Measurements from ENCODE around the gene UBTD2.
"Not testable (repeated sequence)": the region's sequence is repeated elsewhere in the genome, so short reads cannot be mapped to it uniquely, and the experiment has no call there.

UBTD2 gene

DNA sequence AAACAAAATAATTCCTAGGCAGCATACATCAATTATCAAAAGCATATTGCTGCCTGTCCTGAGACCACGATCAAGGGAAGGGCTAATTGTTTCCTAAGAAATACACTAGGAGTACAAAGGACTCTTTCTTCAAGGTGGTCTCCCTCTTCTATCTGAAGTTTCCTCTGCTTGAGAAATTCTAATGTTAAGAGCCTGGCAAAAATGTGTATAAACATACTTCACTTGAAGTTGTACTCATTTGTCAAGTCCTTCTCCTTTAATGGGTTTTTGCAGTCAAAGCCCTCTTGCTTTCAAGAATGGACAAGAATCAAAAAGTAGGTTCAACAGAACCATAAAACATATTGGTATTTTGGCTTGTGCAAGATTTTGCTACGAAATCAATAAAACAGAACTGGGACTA is 31.1 kb downstream of the UBTD2 start:
- no peak for FAIRE-seq
- no peak for DNase-seq (ENCODE audit: low spot score)

- FAIRE-seq (no peak), DNase-seq (ENCODE audit: low spot score) (no peak)
Observed at GRCh38 chr5:172251419-172251818, 32.1 kb downstream of the UBTD2 start.

GRCh38 chr5:172248637-172249036 is 34.9 kb downstream of the UBTD2 start:
- no peak for DNase-seq (ENCODE audit: low spot score)
- FAIRE-seq: no peak

GRCh38 chr5:172245703-172246125 is 37.9 kb downstream of the UBTD2 start:
- no peak for DNase-seq (ENCODE audit: low spot score)

GRCh38 chr5:172245046-172245445 is 38.5 kb downstream of the UBTD2 start:
- DNase-seq (ENCODE audit: low spot score) (no peak), FAIRE-seq (no peak)

More at GRCh38 chr5:172245703-172246125, 37.9 kb downstream of the UBTD2 start:
- no peak for FAIRE-seq

DNA sequence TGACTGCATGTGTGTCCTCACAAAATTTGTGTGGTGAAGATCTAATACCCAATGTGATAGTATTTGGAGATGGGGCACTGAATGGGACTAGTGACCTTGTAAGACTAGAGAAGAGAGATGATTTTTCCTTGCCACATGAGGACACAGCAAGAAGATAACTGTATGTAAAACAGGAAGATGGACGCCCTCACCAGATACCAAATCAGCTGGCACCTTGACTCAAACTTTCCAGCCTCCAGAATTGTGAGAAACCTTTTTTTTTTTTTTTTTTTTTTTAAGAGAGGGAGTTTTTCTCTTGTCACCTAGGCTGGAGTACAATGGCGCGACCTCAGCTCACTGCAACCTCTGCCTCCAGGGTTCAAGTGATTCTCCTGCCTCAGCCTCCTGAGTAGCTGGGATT is 40.3 kb downstream of the UBTD2 start:
- FAIRE-seq: no peak

GRCh38 chr5:172238334-172238733 is 45.2 kb downstream of the UBTD2 start:
- FAIRE-seq: no peak
- no peak for DNase-seq (ENCODE audit: low spot score)

More for the DNA sequence above, 40.3 kb downstream of the UBTD2 start:
- no peak for DNase-seq (ENCODE audit: low spot score)

DNA sequence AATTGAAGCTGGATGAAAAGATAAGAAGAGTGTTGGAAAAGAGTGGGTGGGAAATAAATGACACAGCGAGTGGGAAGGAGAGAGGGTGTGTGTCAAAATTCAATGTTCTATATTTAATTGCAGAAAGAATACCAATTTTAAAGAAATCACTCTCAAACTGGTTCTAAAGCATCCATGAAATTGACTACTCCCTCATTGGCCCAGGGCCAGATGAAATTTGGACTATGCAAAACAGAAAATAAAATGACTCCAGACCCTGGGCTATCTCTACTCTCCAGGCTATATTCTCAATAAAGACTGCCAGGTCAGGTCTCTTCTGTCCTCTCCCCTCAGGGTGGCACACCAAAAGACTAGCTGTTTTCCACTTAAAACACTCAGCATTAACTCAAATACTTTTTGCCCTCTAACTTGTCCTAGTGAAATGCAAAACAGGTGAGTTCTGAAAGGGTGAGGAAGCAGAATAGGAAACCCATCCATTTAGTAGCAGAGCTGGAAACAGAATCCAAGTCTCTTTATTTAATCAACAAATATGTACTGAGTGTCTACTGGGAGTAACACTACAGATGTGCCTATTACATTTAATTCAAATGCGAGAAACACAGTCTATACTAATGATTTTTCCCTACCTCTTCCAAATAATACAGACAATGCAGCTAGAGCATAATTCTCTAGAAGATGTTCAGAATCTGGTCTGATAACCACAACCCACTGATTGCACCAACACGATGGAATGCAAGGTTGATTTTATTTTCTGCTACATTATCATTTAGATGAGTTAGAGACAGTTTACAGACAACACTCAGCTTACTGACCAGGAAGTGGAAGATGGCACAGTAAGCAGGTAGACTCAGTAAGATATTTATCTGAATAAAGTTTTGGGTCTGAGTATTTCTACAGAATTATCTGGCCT is 47.5 kb downstream of the UBTD2 start:
- no peak for DNase-seq (ENCODE audit: low spot score)
- FAIRE-seq: no peak

DNA sequence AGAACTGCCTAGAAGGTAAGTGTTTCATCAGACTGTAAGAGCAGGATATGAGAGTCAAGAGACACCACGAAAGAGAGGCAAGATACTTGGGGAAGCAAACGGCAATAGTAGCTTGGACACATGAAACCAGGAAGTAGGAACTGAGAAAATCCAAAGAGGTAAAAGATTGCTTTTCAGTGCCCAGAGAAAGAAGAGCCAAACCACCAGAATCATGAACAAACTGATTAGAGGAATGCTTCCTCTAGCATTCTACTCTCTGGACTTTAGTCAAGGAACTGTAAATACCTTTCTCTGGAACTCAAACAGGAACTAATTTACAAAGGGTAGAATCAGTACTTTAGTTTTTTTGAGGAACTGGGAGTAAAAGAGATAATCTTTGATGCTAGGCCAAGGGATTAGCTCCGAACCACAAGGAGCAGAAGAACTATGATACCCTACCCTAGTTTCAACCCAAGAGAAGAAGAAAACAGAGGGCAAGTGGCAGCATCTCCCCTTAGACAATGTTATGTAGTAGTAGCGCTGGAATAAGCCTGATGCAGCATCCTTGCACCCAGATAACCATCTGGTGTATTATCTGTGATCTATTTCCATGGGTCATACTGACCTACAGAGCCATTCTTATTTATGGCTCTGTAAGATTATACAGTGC is 48.3 kb downstream of the UBTD2 start:
- FAIRE-seq: no peak
- no peak for DNase-seq (ENCODE audit: low spot score)

DNA sequence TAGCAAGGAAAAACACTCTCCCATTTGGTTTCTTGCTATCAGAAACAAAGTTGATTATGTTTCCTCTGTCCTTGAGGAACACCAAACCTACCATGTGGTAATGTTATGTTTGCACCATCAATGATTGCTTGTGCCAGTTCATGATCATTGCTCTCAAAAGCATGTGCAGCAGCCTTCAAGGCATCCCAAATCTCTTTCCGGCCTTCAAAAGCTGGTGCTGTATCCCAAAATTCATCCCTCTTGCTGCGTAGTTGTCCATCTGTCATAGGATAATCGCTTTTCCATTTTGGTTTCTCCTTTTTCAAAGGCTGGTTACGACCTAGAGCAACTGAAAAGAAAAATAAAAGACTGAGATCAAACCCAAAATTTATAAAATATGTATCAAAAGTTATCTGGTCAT is 49.5 kb downstream of the UBTD2 start:
- DNase-seq (ENCODE audit: low spot score) (no peak), FAIRE-seq (no peak)

GRCh38 chr5:172229904-172230303 is 53.7 kb downstream of the UBTD2 start:
- DNase-seq (ENCODE audit: low spot score) (no peak), FAIRE-seq (no peak)

DNA sequence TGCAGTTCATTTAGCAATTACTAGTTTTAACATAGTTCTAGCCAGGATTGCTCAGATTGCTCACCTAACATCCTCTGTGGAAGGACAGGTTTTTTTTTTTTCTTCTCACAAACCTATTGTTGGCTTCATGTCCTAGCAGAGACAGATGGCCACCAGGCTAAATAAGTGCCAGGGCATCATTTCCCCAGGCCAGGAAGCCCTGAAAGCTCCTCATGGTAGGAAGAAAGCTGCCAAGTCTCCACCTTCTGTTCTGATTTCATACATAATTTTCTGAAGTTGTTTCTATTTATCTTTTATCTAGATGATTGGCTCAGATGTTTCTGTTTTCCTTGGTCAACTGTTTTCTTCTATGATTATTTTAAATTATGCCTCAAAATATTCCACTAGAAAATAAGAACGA is 58.6 kb downstream of the UBTD2 start:
- FAIRE-seq: no peak
- no peak for DNase-seq (ENCODE audit: low spot score)

DNA sequence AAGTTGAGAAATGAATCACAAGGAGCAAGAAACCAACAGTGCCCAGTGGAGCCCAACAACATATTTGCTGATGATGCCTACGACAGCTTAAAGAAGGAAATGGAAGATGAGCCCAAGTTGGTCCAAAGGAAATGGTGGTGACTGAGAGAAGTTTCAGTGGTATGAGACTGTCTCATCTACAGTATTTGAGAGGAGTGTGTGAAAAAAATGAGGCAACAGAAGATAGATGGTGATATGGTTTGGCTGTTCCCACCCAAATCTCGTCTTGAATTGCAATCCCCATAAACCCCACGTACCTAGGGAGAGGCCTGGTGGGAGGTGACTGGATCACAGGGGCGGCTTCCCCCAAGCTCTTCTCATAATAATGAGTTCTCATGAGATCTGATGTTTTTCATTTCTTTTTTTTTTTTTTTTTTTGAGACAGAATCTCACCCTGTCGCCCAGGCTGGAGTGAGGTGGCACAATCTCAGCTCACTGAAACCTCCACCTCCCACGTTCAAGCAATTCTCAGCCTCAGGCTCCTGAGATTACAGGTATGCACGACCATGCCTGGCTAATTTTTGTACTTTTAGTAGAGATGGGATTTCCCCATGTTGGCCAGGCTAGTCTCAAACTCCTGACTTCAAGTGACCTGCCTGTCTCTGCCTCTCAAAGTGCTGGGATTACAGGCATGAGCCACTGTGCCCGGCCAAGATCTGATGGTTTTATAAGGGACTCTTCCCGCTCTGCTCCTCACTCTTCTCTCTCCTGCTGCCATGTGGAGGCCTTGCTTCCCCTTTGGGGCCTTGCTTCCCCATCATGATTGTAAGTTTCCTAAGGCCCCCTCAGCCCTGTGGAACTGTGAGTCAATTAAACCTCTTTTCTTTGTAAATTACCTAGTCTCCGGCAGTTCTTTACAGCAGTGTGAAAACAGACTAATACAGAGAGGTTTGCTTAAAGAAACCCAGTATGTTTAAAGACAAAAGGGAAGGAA is 59.4 kb downstream of the UBTD2 start:
- DNase-seq (ENCODE audit: low spot score) (no peak), FAIRE-seq (no peak)

- FAIRE-seq: no peak
Observed at GRCh38 chr5:172219296-172219695, 64.3 kb downstream of the UBTD2 start.

DNA sequence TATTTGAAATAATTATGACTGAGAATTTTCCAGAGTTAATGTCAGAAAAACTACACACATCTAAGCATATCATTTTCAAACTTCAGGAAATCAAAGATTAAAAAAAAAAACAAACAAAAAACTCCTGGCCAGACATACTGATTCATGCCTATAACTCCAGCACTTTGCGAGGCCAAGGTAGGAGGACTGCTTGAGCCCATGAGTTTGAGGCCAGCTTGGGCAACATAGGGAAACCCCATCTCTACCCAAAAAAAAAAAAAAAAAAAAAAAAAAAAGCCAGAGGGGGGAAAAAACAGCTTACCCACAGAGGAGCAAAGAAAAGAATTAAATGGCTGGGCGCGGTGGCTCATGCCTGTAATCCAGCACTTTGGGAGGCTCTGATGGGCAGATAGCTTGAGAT is 67.2 kb downstream of the UBTD2 start:
- DNase-seq (ENCODE audit: low spot score) (no peak), FAIRE-seq (no peak)

More at GRCh38 chr5:172219296-172219695, 64.3 kb downstream of the UBTD2 start:
- no peak for DNase-seq (ENCODE audit: low spot score)

- no peak for DNase-seq (ENCODE audit: low spot score)
- FAIRE-seq: no peak
Observed at GRCh38 chr5:172213126-172213525, 70.4 kb downstream of the UBTD2 start.

- FAIRE-seq (no peak), DNase-seq (ENCODE audit: low spot score) (no peak)
Observed at GRCh38 chr5:172211676-172212075, 71.9 kb downstream of the UBTD2 start.

DNA sequence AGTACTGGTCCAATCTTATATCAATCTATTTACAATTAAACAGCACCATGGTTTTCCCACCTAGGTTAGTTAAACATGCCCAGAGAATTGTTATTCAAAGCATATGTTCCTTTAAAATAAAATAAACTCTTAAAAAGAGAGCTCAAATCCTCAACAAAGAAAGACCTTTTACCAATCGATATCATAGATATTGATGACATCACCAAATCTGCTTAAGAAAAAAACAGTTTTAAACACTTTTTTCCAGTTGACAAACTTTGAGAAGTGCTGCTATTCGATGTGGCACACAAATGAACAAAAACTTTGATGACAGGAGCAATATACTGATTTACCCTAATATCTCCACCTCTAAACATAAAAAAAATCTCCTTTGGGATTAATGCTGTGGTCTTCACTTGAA is 73.8 kb downstream of the UBTD2 start:
- no peak for FAIRE-seq

GRCh38 chr5:172207511-172207910 is 76.1 kb downstream of the UBTD2 start:
- no peak for FAIRE-seq

More for the DNA sequence above, 73.8 kb downstream of the UBTD2 start:
- no peak for DNase-seq (ENCODE audit: low spot score)

DNA sequence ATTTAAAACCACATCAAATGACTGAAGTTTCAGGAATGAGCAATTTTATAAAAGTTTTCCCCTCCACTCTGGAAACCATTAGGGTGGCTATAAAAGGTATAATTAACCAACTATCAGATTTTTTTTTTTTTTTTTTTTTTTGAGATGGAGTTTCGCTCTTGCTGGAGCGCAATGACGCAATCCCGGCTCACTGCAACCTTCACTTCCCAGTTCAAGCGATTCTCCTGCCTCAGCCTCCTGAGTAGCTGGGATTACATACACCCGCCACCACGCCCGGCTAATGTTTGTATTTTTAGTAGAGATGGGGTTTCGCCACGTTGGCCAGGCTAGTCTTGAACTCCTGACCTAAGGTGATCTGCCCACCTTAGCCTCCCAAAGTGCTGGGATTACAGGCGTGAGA is 77.6 kb downstream of the UBTD2 start:
- not testable (repeated sequence) for FAIRE-seq; DNase-seq (ENCODE audit: low spot score)

More at GRCh38 chr5:172207511-172207910, 76.1 kb downstream of the UBTD2 start:
- no peak for DNase-seq (ENCODE audit: low spot score)

DNA sequence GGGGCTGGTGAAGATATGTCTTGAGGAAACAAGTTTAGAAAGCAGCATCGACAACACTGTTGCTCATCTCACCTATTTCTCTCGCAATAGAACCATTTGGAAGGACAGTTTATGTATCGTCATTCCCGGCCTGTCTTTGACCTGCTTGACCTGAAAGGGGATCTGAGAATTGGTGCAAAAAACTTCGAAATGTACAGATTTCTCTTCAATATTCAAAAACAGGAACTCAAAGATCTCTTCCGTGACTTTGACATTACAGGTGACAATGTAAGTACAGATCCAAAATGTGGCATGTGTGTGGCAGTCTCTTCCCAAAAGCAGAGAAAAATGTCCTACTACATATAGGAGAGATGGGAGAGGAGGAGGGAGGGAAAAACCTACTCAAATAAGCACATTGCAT is 83.1 kb downstream of the UBTD2 start:
- DNase-seq (ENCODE audit: low spot score) (no peak), FAIRE-seq (no peak)

All from RCC 7860 (cell line).